Neuron (in vitro differentiated cells): ENCODE results near the gene IL20RA.
A peak's percentile ranks its signal among the peaks of the same experiment; 100 is the strongest.
"Not testable (repeated sequence)": the region's sequence is repeated elsewhere in the genome, so short reads cannot be mapped to it uniquely, and the experiment has no call there.

Experiments used
- H2AFZ ChIP-seq: one replicate; pipeline ENCODE4 v1.6.1; 2013; ENCODE audit warnings: low read depth, mild to moderate bottlenecking, inconsistent platforms, low read length, moderate library complexity
- H3K27me3 ChIP-seq: one replicate; pipeline ENCODE4 v1.6.1; 2013; ENCODE audit warnings: low read length; ENCODE audit not compliant: insufficient read depth
- H3K36me3 ChIP-seq: one replicate; pipeline ENCODE4 v1.6.1; 2013; ENCODE audit warnings: low read length; ENCODE audit not compliant: insufficient read depth
- H3K4me1 ChIP-seq: one replicate; pipeline ENCODE4 v1.6.1; 2013; ENCODE audit warnings: low read length; ENCODE audit not compliant: insufficient read depth
- H3K4me3 ChIP-seq: 2 replicates; pipeline ENCODE4 v1.5.1; 2013; ENCODE audit warnings: mild to moderate bottlenecking, low read length, moderate library complexity
- H3K9me3 ChIP-seq: one replicate; pipeline ENCODE4 v1.6.1; 2013; ENCODE audit warnings: low read length

Gene IL20RA

GRCh38 chr6:137075790-137076189 is 31.0 kb upstream of the IL20RA start:
- H2AFZ ChIP-seq, H3K4me1 ChIP-seq, H3K9me3 ChIP-seq, H3K27me3 ChIP-seq, H3K36me3 ChIP-seq, H3K4me3 ChIP-seq: not testable (repeated sequence)

- H3K9me3 ChIP-seq: no peaks in the 10 kb centered on the region
- no peaks in the 10 kb centered on the region for H3K4me1 ChIP-seq
- no peaks in the 10 kb centered on the region for H3K36me3 ChIP-seq
- peaks cover 4% of the 10 kb centered on the region for H3K27me3 ChIP-seq
- H3K4me3 ChIP-seq: no peak overlapping the region
- H2AFZ ChIP-seq: no peak overlapping the region
Observed at GRCh38 chr6:137070303-137070702, 25.5 kb upstream of the IL20RA start.

- Histone ChIP-seq H3K4me1 (no peaks in the 10 kb centered on the region), H3K27me3 (peaks cover 4% of the 10 kb centered on the region), H3K4me3 (no peak overlapping the region)
Observed at GRCh38 chr6:137067399-137067798, 22.6 kb upstream of the IL20RA start.

DNA sequence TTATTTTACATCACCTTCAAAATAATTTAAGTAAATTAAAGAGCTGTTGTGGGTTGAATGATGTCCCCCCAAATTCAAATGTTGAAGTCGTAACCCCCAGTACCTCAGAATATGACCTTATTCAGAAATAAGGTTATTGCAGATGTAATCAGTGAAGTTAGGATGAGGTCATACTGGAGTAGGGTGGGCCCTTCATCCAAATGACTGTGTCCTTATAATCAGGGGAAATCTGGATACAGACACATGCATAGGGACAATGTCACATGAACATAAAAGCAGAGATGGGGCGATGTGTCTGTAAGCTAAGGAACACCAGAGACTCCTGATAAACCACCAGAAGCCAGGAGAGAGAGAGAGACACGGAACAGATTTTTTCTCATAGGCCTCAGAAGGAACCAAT is 13.3 kb upstream of the IL20RA start:
- H3K36me3 ChIP-seq: no peaks in the 10 kb centered on the region
- no peak overlapping the region for H3K4me3 ChIP-seq
- H2AFZ ChIP-seq: no peak overlapping the region
- H3K9me3 ChIP-seq: no peaks in the 10 kb centered on the region
- H3K27me3 ChIP-seq: no peaks in the 10 kb centered on the region
- H3K4me1 ChIP-seq: no peaks in the 10 kb centered on the region

More at GRCh38 chr6:137067399-137067798, 22.6 kb upstream of the IL20RA start:
- Histone ChIP-seq H3K9me3 (no peaks in the 10 kb centered on the region), H3K36me3 (no peaks in the 10 kb centered on the region), H2AFZ (no peak overlapping the region)

GRCh38 chr6:137056121-137056880 is 11.5 kb upstream of the IL20RA start:
- H3K9me3 ChIP-seq: no peaks in the 10 kb centered on the region
- H3K36me3 ChIP-seq: no peaks in the 10 kb centered on the region
- no peak overlapping the region for H2AFZ ChIP-seq
- H3K27me3 ChIP-seq: no peaks in the 10 kb centered on the region
- no peaks in the 10 kb centered on the region for H3K4me1 ChIP-seq
- no peak overlapping the region for H3K4me3 ChIP-seq

GRCh38 chr6:137051790-137052472 is 7.2 kb upstream of the IL20RA start:
- H3K9me3 ChIP-seq: no peaks in the 10 kb centered on the region
- H2AFZ ChIP-seq: no peak overlapping the region
- no peaks in the 10 kb centered on the region for H3K36me3 ChIP-seq
- H3K27me3 ChIP-seq: peaks cover 13% of the 10 kb centered on the region
- H3K4me1 ChIP-seq: no peaks in the 10 kb centered on the region
- no peak overlapping the region for H3K4me3 ChIP-seq

GRCh38 chr6:137049095-137049494 is 4.3 kb upstream of the IL20RA start:
- peaks cover 6% of the 10 kb centered on the region for H3K9me3 ChIP-seq
- H2AFZ ChIP-seq: no peak overlapping the region
- no peaks in the 10 kb centered on the region for H3K36me3 ChIP-seq
- no peak overlapping the region for H3K4me3 ChIP-seq
- H3K27me3 ChIP-seq: peaks cover 36% of the 10 kb centered on the region
- peaks cover 4% of the 10 kb centered on the region for H3K4me1 ChIP-seq

DNA sequence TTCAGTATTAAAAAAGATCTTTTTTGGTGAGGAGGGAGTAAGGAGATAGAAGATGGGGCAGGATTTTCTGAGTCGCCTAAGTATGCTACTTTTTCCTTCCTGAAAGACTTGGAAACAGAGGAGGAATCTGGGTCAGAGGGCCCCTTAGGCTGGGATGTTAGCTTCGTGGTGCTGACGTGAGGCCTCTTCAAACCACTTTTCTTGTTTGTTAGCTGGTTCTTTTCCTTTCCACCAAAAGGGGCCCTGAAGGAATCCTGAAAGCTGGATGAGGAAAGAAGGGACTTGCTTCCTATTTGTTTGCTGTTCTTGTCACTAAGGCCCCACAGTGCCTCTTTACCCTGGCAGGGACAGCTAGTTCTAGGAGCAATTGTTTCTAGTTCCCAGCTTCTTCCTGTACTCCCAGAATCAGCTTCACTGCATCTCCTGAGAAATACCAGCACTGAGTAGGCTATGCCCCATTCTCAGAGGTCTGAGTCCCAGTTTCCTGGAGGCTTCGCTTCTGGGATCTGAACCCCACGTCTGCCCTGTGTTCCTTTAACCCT is 2.2 kb upstream of the IL20RA start:
- no peak overlapping the region for H2AFZ ChIP-seq
- H3K27me3 ChIP-seq: peaks cover 47% of the 10 kb centered on the region
- no peak overlapping the region for H3K4me3 ChIP-seq
- H3K4me1 ChIP-seq: peaks cover 7% of the 10 kb centered on the region
- H3K9me3 ChIP-seq: peaks cover 6% of the 10 kb centered on the region
- H3K36me3 ChIP-seq: no peaks in the 10 kb centered on the region

DNA sequence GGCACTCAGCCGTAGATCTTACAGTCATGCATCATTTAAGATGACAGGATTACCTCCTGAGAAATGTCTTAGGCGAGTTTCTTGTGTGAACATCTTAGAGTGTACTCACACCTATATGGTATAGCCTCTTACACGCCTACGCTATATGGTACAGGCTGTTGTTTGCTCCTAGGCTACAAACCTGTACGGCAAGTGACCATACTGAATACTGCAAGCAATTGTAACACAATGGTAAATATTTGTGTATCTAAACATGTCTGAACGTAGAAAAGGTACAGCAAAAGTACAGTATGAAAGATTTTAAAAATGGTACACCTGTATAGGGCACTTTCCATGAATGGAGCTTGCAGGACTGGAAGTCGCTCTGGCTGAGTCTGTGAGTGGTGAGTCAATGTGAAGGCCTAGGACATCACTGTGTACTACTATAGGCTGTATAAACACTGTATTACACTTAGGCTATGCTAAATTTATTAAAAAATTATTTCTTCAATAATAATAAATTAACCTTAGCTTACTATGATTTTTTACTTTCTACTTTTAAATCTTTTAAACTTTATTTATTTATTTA is 541 bp upstream of the IL20RA start:
- peaks cover 54% of the 10 kb centered on the region for H3K27me3 ChIP-seq

GRCh38 chr6:137043710-137044365 is 927 bp downstream of the IL20RA start:
- peak overlapping the region; percentile 72 for H2AFZ ChIP-seq
- H3K36me3 ChIP-seq: no peaks in the 10 kb centered on the region
- H3K9me3 ChIP-seq: peaks cover 6% of the 10 kb centered on the region
- peak overlapping the region; percentile 12 for H3K4me3 ChIP-seq
- peaks cover 7% of the 10 kb centered on the region for H3K4me1 ChIP-seq
- H3K27me3 ChIP-seq: peaks cover 54% of the 10 kb centered on the region

More for the DNA sequence above, 541 bp upstream of the IL20RA start:
- Histone ChIP-seq H2AFZ (no peak overlapping the region), H3K4me1 (peaks cover 7% of the 10 kb centered on the region), H3K4me3 (no peak overlapping the region), H3K36me3 (no peaks in the 10 kb centered on the region), H3K9me3 (peaks cover 6% of the 10 kb centered on the region)

GRCh38 chr6:137040393-137040792 is 4.4 kb downstream of the IL20RA start:
- Histone ChIP-seq H3K36me3 (no peaks in the 10 kb centered on the region), H3K4me3 (no peak overlapping the region), H3K4me1 (peaks cover 7% of the 10 kb centered on the region), H3K9me3 (peaks cover 6% of the 10 kb centered on the region), H2AFZ (no peak overlapping the region), H3K27me3 (peaks cover 31% of the 10 kb centered on the region)

- Histone ChIP-seq H3K9me3 (no peaks in the 10 kb centered on the region), H3K36me3 (no peaks in the 10 kb centered on the region), H3K4me1 (peaks cover 2% of the 10 kb centered on the region), H3K27me3 (peaks cover 17% of the 10 kb centered on the region), H3K4me3 (no peak overlapping the region), H2AFZ (no peak overlapping the region)
Observed at GRCh38 chr6:137039010-137039409, 5.8 kb downstream of the IL20RA start.
